GM23248 (cell line): ENCODE measurements around the gene FGA. TPM values are rescaled to one million over a fixed set of nuclear protein-coding genes. Genes with fewer than 3 reads are reported as not detected.

Experiments used
- DNase-seq: peaks from one replicate; pipeline ENCODE4 v3.0.0-alpha.2; 2015
- H2AFZ ChIP-seq: fragments of 200-600 bp; sonication (generic); 2 replicates; pipeline ENCODE4 v1.6.1; 2016; ENCODE audit warnings: antibody characterized with exemption
- H3F3A ChIP-seq: fragments of 200-600 bp; sonication (generic); 2 replicates; pipeline ENCODE4 v1.6.1; 2016; ENCODE audit warnings: mild to moderate bottlenecking, antibody characterized with exemption, mixed run types; ENCODE audit not compliant: insufficient read depth
- H3K27ac ChIP-seq: fragments of 200-600 bp; sonication (generic); 2 replicates; pipeline ENCODE4 v1.5.1; 2016; ENCODE audit warnings: mild to moderate bottlenecking
- H3K27me3 ChIP-seq: fragments of 200-600 bp; sonication (generic); replicated peaks from 2 replicates; pipeline ENCODE4 v1.6.1; 2016; ENCODE audit warnings: mild to moderate bottlenecking; ENCODE audit not compliant: insufficient read depth
- H3K36me3 ChIP-seq: fragments of 200-600 bp; sonication (generic); 2 replicates; pipeline ENCODE4 v1.6.1; 2016; ENCODE audit warnings: low read depth, mild to moderate bottlenecking
- H3K4me1 ChIP-seq: fragments of 200-600 bp; sonication (generic); 2 replicates; pipeline ENCODE4 v1.6.1; 2016; ENCODE audit warnings: mild to moderate bottlenecking; ENCODE audit not compliant: insufficient read depth
- H3K4me2 ChIP-seq: fragments of 200-600 bp; sonication (generic); one replicate; pipeline ENCODE4 v1.6.1; 2016; ENCODE audit warnings: mild to moderate bottlenecking; ENCODE audit not compliant: unreplicated experiment
- H3K4me3 ChIP-seq: fragments of 200-600 bp; sonication (generic); 2 replicates; pipeline ENCODE4 v1.5.1; 2016; ENCODE audit warnings: mild to moderate bottlenecking
- H3K79me2 ChIP-seq: fragments of 200-600 bp; sonication (generic); 2 replicates; pipeline ENCODE4 v1.6.1; 2016; ENCODE audit warnings: mild to moderate bottlenecking; ENCODE audit not compliant: insufficient read depth
- H3K9ac ChIP-seq: fragments of 200-600 bp; sonication (generic); 2 replicates; pipeline ENCODE4 v1.6.1; 2016; ENCODE audit warnings: mild to moderate bottlenecking
- H3K9me2 ChIP-seq: fragments of 200-600 bp; sonication (generic); 2 replicates; pipeline ENCODE4 v1.6.1; 2016; ENCODE audit warnings: mixed run types, mild to moderate bottlenecking, moderate library complexity; ENCODE audit not compliant: insufficient read depth
- H3K9me3 ChIP-seq: fragments of 200-600 bp; sonication (generic); one replicate; pipeline ENCODE4 v1.6.1; 2017; ENCODE audit warnings: low read depth
- H4K20me1 ChIP-seq: fragments of 200-600 bp; sonication (generic); 2 replicates; pipeline ENCODE4 v1.6.0; 2016; ENCODE audit not compliant: insufficient read depth
- EZH2 ChIP-seq: fragments of 200-600 bp; sonication (generic); IDR thresholded peaks from 2 replicates; pipeline ENCODE4 v1.6.1; 2018; ENCODE audit warnings: antibody characterized with exemption, mild to moderate bottlenecking; ENCODE audit not compliant: insufficient read depth, poor library complexity, severe bottlenecking
- EZH2phosphoT487 ChIP-seq: fragments of 200-600 bp; sonication (generic); IDR thresholded peaks from 2 replicates; pipeline ENCODE4 v1.6.1; 2018; ENCODE audit warnings: antibody characterized with exemption, moderate library complexity, mild to moderate bottlenecking, low read depth; ENCODE audit not compliant: insufficient read depth
- WGBS, 2 experiments: methylation state at CpG; one replicate each; pipeline ENCODE4 v1.1.6; 2015 to 2017; ENCODE audit warnings: low lambda C conversion rate in 2 of 2, low coverage in 1 of 2; ENCODE audit errors: missing lambda C conversion rate in 2 of 2; 5-methylcytosine and 5-hydroxymethylcytosine counted together
- in situ Hi-C: fragments of 300-500 bp; cut with MboI; formaldehyde crosslinking; loops from 2 replicates; pipeline ENCODE4 v1.15.0; 2020
- polyA plus RNA-seq: library from polyadenylated mRNA; unstranded; fragments of >200 nt; fragmentation: Nextera tagmentation; extraction: Ambion mirVana; gene quantifications from 2 replicates; pipeline ENCODE4 v1.2.1, GENCODE V29; 2016
- total RNA-seq: library from RNA; depleted of rRNA; stranded (reverse); fragments of >200 nt; shearing (Covaris generic); gene quantifications from 2 replicates; pipeline ENCODE4 v1.2.3, GENCODE V29; 2014

FGA gene
- total and polyA plus RNA-seq, 2 experiments from 2014 or later, result not detected

GRCh38 chr4:154611833-154612232 is 21.3 kb upstream of the FGA start:
- no peaks in the 10 kb centered on the region for H3K36me3 ChIP-seq
- peaks cover 27% of the 10 kb centered on the region for H3K27me3 ChIP-seq

GRCh38 chr4:154610582-154610981 is 20.0 kb upstream of the FGA start:
- no peak overlapping the region for H3K4me3 ChIP-seq
- in situ Hi-C loops, result no loop called here
- WGBS, 2 experiments, result 9 to 12% methylated on average over 4 of the region's 4 CpGs

More at GRCh38 chr4:154611833-154612232, 21.3 kb upstream of the FGA start:
- no peak overlapping the region for H2AFZ ChIP-seq
- H3K79me2 ChIP-seq, result no peaks in the 10 kb centered on the region
- H3K9me2 ChIP-seq, result no peaks in the 10 kb centered on the region
- WGBS, 2 experiments, result 48 to 58% methylated on average over 1 of the region's 1 CpG
- H3K9ac ChIP-seq, result no peak overlapping the region
- TF ChIP-seq EZH2 (no peak), EZH2phosphoT487 (no peak)
- H3K9me3 ChIP-seq, result no peaks in the 10 kb centered on the region
- no peak overlapping the region for H3K4me3 ChIP-seq
- H3K4me2 ChIP-seq, result no peak overlapping the region
- H3K4me1 ChIP-seq, result no peaks in the 10 kb centered on the region
- no peak overlapping the region for H3K27ac ChIP-seq
- no peaks in the 10 kb centered on the region for H4K20me1 ChIP-seq
- in situ Hi-C loops, result no loop called here
- H3F3A ChIP-seq, result no peaks in the 10 kb centered on the region
- no peak for DNase-seq

DNA sequence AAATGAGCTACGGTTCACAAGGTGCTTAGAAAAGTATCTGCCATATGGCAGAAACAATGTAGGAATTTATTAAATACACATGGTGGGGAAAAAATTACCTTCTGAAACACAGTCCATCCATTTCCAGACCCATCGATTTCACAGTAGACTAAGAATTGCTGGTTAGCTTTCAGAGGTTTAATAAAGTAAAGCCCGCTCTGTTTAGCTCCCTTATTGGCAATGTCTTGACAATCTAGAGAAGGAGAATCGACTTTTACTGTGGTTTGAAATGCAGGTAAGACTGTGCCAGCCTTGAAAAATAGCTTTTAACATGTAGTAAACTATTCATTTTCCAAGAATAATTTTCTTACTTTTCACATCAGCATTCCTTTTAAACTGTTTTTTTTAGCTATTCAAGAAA is 19.0 kb upstream of the FGA start:
- no peaks in the 10 kb centered on the region for H3K9me2 ChIP-seq
- H3K4me1 ChIP-seq, result no peaks in the 10 kb centered on the region
- 9 to 15% methylated on average over 4 of the region's 4 CpGs for WGBS, 2 experiments
- H3K27me3 ChIP-seq, result peaks cover 21% of the 10 kb centered on the region
- H3K79me2 ChIP-seq, result no peaks in the 10 kb centered on the region
- H3K36me3 ChIP-seq, result no peaks in the 10 kb centered on the region
- no peak overlapping the region for H3K27ac ChIP-seq
- no peak for DNase-seq
- H4K20me1 ChIP-seq, result no peaks in the 10 kb centered on the region
- no peak overlapping the region for H3K4me2 ChIP-seq
- no peak overlapping the region for H3K9ac ChIP-seq
- no peaks in the 10 kb centered on the region for H3K9me3 ChIP-seq
- H3K4me3 ChIP-seq, result no peak overlapping the region
- TF ChIP-seq EZH2, result no peak
- no peak for TF ChIP-seq EZH2phosphoT487
- no peaks in the 10 kb centered on the region for H3F3A ChIP-seq
- in situ Hi-C loops, result no loop called here
- no peak overlapping the region for H2AFZ ChIP-seq

More at GRCh38 chr4:154610582-154610981, 20.0 kb upstream of the FGA start:
- Histone ChIP-seq H3K79me2 (no peaks in the 10 kb centered on the region), H3K27me3 (peaks cover 21% of the 10 kb centered on the region), H3K4me1 (no peaks in the 10 kb centered on the region), H2AFZ (no peak overlapping the region), H3K9me3 (no peaks in the 10 kb centered on the region), H4K20me1 (no peaks in the 10 kb centered on the region), H3F3A (no peaks in the 10 kb centered on the region), H3K9ac (no peak overlapping the region), H3K9me2 (no peaks in the 10 kb centered on the region), H3K4me2 (no peak overlapping the region), H3K36me3 (no peaks in the 10 kb centered on the region), H3K27ac (no peak overlapping the region)
- DNase-seq, result no peak
- no peak for TF ChIP-seq EZH2
- TF ChIP-seq EZH2phosphoT487, result no peak

GRCh38 chr4:154608361-154609252 is 18.1 kb upstream of the FGA start:
- H3K27ac ChIP-seq, result no peak overlapping the region
- H3K9me2 ChIP-seq, result no peaks in the 10 kb centered on the region
- H3K27me3 ChIP-seq, result peaks cover 26% of the 10 kb centered on the region
- no peaks in the 10 kb centered on the region for H3K79me2 ChIP-seq
- no peaks in the 10 kb centered on the region for H3F3A ChIP-seq
- H3K4me2 ChIP-seq, result no peak overlapping the region
- H2AFZ ChIP-seq, result no peak overlapping the region
- in situ Hi-C loops, result no loop called here
- WGBS, 2 experiments, result 39 to 44% methylated on average over 3 of the region's 3 CpGs
- no peak overlapping the region for H3K9ac ChIP-seq
- H3K9me3 ChIP-seq, result no peaks in the 10 kb centered on the region
- TF ChIP-seq EZH2phosphoT487 (no peak), EZH2 (no peak)
- no peak for DNase-seq
- H3K36me3 ChIP-seq, result no peaks in the 10 kb centered on the region
- no peaks in the 10 kb centered on the region for H4K20me1 ChIP-seq
- H3K4me1 ChIP-seq, result no peaks in the 10 kb centered on the region
- H3K4me3 ChIP-seq, result no peak overlapping the region
